Stomach (tissue), 4 donors: Measurements from ENCODE around the gene ITPR1.

Source experiments
- CTCF ChIP-seq, 7 experiments: fragments of 450-650 bp in 4 of 7; fragments of 200-600 bp in 3 of 7; sonication (generic) in 3 of 7; IDR thresholded peaks; one replicate each; pipeline ENCODE4 v1.5.1; 2016 to 2019; ENCODE audit warnings: antibody characterized with exemption in 7 of 7, control low read depth in 2 of 7, mild to moderate bottlenecking in 1 of 7
- POLR2A ChIP-seq, 4 donors: fragments of 450-650 bp; IDR thresholded peaks; one replicate each; pipeline ENCODE4 v1.6.1; 2016; ENCODE audit warnings: antibody characterized with exemption in 4 of 4, control low read depth in 2 of 4, mild to moderate bottlenecking in 1 of 4, moderate library complexity in 1 of 4
- POLR2AphosphoS5 ChIP-seq, 3 donors: sonication (generic); formaldehyde crosslinking; IDR thresholded peaks; one replicate each; pipeline ENCODE4 v1.6.1; 2016; ENCODE audit warnings: antibody characterized with exemption in 3 of 3

GRCh38 chr3:4574426-4574965 lies 81.3 kb downstream of the ITPR1 start:
- TF ChIP-seq POLR2AphosphoS5 (IDR thresholded peaks at IDR 0.05): no peak
- TF ChIP-seq POLR2A (IDR thresholded peaks at IDR 0.05): no peak
- TF ChIP-seq CTCF (IDR thresholded peaks at IDR 0.05): no peak
